Prostate gland (tissue), 2 donors: ENCODE data around the gene NAPA. TPM values are rescaled to one million over a fixed set of nuclear protein-coding genes. Genes with fewer than 3 reads are reported as not detected.

Experiments
- DNase-seq: peaks from one replicate; pipeline ENCODE4 v3.0.0-alpha.2; 2019; ENCODE audit warnings: low spot score
- H3K27ac ChIP-seq, 2 donors: fragments of 200-600 bp; sonication (generic); 2 replicates each; pipeline ENCODE4 v1.5.1; 2017 to 2019
- H3K27me3 ChIP-seq: fragments of 200-600 bp; sonication (generic); replicated peaks from 2 replicates; pipeline ENCODE4 v1.5.1; 2019; ENCODE audit not compliant: insufficient read depth
- H3K36me3 ChIP-seq, 2 donors: fragments of 200-600 bp; sonication (generic); 1 replicate in 1 of 2; 2 replicates in 1 of 2; pipeline versions ENCODE4 v1.5.1 to v1.8.1; 2017 to 2019
- H3K4me1 ChIP-seq: fragments of 200-600 bp; sonication (generic); replicated peaks from 2 replicates; pipeline ENCODE4 v1.5.1; 2019
- H3K4me3 ChIP-seq, 2 donors: fragments of 200-600 bp; sonication (generic); 2 replicates each; pipeline ENCODE4 v1.5.1; 2017 to 2019
- H3K9me3 ChIP-seq: fragments of 200-600 bp; sonication (generic); 2 replicates; pipeline ENCODE4 v1.5.1; 2017
- POLR2A ChIP-seq: fragments of 450-650 bp; IDR thresholded peaks from one replicate; pipeline ENCODE4 v1.6.1; 2016; ENCODE audit warnings: antibody characterized with exemption, mild to moderate bottlenecking
- POLR2AphosphoS5 ChIP-seq: sonication (generic); formaldehyde crosslinking; IDR thresholded peaks from one replicate; pipeline ENCODE4 v1.6.1; 2017; ENCODE audit warnings: antibody characterized with exemption
- WGBS: methylation state at CpG from one replicate; pipeline ENCODE4 v1.1.5; 2018; 5-methylcytosine and 5-hydroxymethylcytosine counted together
- intact Hi-C: fragments of 100-400 bp; cut with DNase I; formaldehyde crosslinking; loops from one replicate; pipeline ENCODE4 v1.14.2; 2022
- total RNA-seq, 2 donors: library from RNA; depleted of rRNA; stranded (reverse); fragments of >200 nt; gene quantifications; one replicate each; pipeline ENCODE4 v1.1.0, GENCODE V29; 2016
- TF ChIP-seq, protein P1 (sequence below), 4 experiments: fragments of 200-600 bp in 2 of 4; fragments of 450-650 bp in 2 of 4; sonication (generic) in 2 of 4; IDR thresholded peaks; 1 replicate in 3 of 4; 2 replicates in 1 of 4; pipeline ENCODE4 v1.5.1; 2016 to 2019; ENCODE audit warnings: antibody characterized with exemption in 4 of 4, mild to moderate bottlenecking in 2 of 4, moderate library complexity in 2 of 4

Gene NAPA
- total RNA-seq, 2 donors from 2014 or later, result 263 to 422 TPM

DNA sequence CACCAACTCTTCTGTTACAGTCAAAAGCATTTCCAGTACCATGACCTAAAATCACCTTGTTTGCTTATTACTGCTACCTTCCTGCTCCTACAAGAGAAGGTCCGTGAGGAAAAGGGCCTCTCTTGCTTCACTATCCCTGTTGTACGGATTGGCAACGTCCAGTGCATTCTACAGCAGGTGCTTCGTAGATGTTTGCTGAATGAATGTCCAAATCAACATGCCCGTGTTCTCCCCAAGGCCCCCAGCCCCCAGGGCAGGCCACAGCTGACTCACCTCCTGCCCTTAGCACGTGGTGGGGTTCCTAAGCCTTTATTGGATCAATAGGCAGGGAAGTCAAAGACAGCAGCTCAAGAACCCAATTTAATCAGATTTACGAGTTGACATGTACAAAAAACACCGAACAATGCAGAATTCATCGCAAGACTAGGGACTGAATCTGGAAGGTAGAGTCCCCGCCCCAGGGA, 5.5 kb upstream of the NAPA start:
- 51% methylated on average over 10 of the region's 10 CpGs for WGBS

DNA sequence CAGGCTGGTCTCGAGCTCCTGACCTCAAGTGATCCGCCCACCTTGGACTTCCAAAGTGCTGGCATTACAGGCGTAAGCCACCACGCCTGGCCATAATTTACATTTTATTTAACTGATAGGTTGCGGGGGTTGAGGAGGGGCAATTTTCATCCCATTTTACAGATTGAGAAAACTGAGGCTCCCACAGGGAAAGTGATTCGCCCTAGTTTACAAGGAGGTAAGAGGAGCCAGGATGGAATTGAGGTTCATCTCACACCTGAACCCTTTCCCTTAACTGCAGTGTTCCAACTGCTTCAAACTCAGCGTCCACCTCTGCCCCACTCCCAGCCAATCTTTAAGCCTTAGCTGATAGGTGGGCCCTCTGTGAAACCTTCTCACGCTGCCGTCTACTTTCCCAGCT, 4.0 kb upstream of the NAPA start:
- no peaks in the 10 kb centered on the region for H3K4me1 ChIP-seq
- no peaks in the 10 kb centered on the region for H3K9me3 ChIP-seq
- WGBS, result 85% methylated on average over 9 of the region's 9 CpGs
- TF ChIP-seq, protein P1, sequence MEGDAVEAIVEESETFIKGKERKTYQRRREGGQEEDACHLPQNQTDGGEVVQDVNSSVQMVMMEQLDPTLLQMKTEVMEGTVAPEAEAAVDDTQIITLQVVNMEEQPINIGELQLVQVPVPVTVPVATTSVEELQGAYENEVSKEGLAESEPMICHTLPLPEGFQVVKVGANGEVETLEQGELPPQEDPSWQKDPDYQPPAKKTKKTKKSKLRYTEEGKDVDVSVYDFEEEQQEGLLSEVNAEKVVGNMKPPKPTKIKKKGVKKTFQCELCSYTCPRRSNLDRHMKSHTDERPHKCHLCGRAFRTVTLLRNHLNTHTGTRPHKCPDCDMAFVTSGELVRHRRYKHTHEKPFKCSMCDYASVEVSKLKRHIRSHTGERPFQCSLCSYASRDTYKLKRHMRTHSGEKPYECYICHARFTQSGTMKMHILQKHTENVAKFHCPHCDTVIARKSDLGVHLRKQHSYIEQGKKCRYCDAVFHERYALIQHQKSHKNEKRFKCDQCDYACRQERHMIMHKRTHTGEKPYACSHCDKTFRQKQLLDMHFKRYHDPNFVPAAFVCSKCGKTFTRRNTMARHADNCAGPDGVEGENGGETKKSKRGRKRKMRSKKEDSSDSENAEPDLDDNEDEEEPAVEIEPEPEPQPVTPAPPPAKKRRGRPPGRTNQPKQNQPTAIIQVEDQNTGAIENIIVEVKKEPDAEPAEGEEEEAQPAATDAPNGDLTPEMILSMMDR (IDR thresholded peaks at IDR 0.05), result no peak
- no peak for TF ChIP-seq POLR2A
- no peak for TF ChIP-seq POLR2AphosphoS5
- no peak overlapping the region for H3K27ac ChIP-seq
- intact Hi-C loops, result loop anchor here (5.0 kb wide), 1 partner anchor 82 kb away; no protein-coding TSS in a partner anchor
- H3K36me3 ChIP-seq, result no peaks in the 10 kb centered on the region
- no peak for DNase-seq
- H3K27me3 ChIP-seq, result no peaks in the 10 kb centered on the region
- H3K4me3 ChIP-seq, result no peak overlapping the region

More for the DNA sequence above, 5.5 kb upstream of the NAPA start:
- TF ChIP-seq POLR2AphosphoS5 (no peak), POLR2A (no peak)
- TF ChIP-seq, protein P1 (IDR thresholded peaks at IDR 0.05), result no peak
- H3K4me1 ChIP-seq, result no peaks in the 10 kb centered on the region
- H3K27me3 ChIP-seq, result no peaks in the 10 kb centered on the region
- H3K4me3 ChIP-seq, result no peak overlapping the region
- H3K9me3 ChIP-seq, result no peaks in the 10 kb centered on the region
- intact Hi-C loops, result no loop called here
- H3K27ac ChIP-seq, result no peak overlapping the region
- H3K36me3 ChIP-seq, result no peaks in the 10 kb centered on the region
- DNase-seq, result no peak

DNA sequence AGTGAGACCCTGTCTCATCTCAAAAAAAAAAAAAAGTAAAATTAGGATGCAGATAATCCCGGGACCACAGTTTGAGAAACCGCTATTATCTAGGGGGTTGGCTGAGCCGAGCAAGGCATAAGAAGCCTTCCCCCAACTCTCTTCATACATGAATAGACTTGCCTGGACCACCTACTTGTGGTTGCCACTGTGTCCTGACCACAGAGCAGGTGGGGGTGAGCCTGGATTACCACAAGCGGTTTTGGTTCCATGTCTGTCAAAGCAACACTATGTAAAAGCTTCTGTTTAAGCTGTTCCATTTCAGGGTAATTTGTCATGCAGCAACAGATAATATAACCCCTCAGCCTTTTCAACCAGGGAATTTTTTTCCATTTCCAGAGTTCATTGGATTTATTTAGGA, 3.3 kb upstream of the NAPA start:
- no peak overlapping the region for H3K4me3 ChIP-seq
- DNase-seq, result no peak
- H3K9me3 ChIP-seq, result no peaks in the 10 kb centered on the region
- WGBS, result 31% methylated on average over 4 of the region's 4 CpGs
- H3K36me3 ChIP-seq, result no peaks in the 10 kb centered on the region
- no peak for TF ChIP-seq POLR2AphosphoS5
- no peak for TF ChIP-seq POLR2A
- TF ChIP-seq, protein P1 (IDR thresholded peaks at IDR 0.05), result no peak
- H3K27ac ChIP-seq, result no peak overlapping the region
- intact Hi-C loops, result loop anchor here (5.0 kb wide), 1 partner anchor 81 kb away; no protein-coding TSS in a partner anchor
- H3K27me3 ChIP-seq, result no peaks in the 10 kb centered on the region
- peaks cover under 1% of the 10 kb centered on the region for H3K4me1 ChIP-seq

DNA sequence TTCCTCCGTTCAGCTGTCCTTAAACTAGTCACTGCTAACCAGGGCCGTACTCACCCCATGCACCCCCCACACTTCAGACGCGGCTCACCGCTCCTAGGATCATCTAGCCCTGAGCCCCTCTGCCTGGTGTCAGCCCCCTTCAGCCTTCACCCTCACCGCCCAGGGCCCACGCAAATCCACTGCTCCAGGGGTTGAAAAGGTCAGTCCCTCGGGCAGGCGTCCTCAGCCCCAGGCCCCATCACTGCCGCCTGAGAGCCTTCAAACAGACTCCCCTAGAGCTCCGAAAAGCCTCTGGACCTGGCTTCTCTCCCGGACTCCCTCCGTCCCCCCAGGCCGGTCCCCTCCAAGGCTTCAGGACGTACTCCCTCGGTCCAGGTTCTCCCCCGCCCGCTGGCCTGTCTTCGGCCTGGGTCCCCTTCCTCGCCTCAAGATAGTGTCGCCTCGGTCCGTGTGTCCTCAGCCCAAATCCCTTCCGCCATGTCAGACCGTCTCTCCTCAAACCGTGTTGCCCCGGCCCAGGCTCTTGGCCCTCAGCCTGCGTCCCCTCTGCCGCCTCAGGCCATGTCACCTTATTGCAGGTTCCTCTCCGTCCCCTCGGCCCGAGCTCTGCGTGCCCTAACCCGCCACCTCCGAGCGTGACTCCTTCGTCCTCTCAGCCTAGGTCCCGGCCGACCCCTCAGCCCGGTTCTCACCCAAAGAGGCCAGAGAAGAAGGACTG, 553 bp downstream of the NAPA start:
- H3K27me3 ChIP-seq, result no peaks in the 10 kb centered on the region
- 2% methylated on average over 40 of the region's 40 CpGs for WGBS
- peaks cover 30% of the 10 kb centered on the region for H3K4me1 ChIP-seq
- no peak for DNase-seq
- peak overlapping the region; percentile 97 to 98 for H3K27ac ChIP-seq
- H3K9me3 ChIP-seq, result no peaks in the 10 kb centered on the region
- H3K36me3 ChIP-seq, result no peaks in the 10 kb centered on the region
- peak overlapping the region; percentile 78 to 97 for H3K4me3 ChIP-seq
- TF ChIP-seq POLR2AphosphoS5 (no peak), POLR2A (no peak)
- TF ChIP-seq, protein P1 (IDR thresholded peaks at IDR 0.05), result no peak
- intact Hi-C loops, result loop anchor here (5.0 kb wide), 1 partner anchor 183 kb away; no protein-coding TSS in a partner anchor

DNA sequence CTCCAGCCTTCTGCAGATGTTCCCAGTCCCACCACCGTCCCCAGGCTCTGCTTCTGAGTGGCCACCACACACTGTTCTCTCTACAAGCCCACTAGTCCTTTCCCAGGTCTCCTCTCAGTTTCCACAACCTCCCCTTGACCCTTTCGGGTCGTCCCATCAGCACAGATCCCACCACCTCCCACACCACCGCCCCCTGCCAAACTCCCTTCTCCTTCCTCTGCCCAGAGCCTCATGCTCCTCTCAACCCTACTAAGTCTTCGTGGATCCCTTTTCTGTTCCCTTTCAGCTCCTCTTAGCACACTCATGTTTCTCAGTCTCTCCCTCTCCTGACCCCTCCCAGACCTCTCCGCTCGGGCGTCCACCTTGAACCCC, 1.9 kb downstream of the NAPA start:
- peak overlapping the region; percentile 97 to 98 for H3K27ac ChIP-seq
- DNase-seq, result no peak
- H3K4me1 ChIP-seq, result peaks cover 42% of the 10 kb centered on the region
- no peaks in the 10 kb centered on the region for H3K9me3 ChIP-seq
- WGBS, result 38% methylated on average over 8 of the region's 8 CpGs
- peak overlapping the region; percentile 78 to 97 for H3K4me3 ChIP-seq
- TF ChIP-seq POLR2AphosphoS5 (no peak), POLR2A (no peak)
- TF ChIP-seq, protein P1 (IDR thresholded peaks at IDR 0.05), result no peak
- no peaks in the 10 kb centered on the region for H3K36me3 ChIP-seq
- intact Hi-C loops, result loop anchor here (5.0 kb wide), 1 partner anchor 184 kb away; no protein-coding TSS in a partner anchor
- no peaks in the 10 kb centered on the region for H3K27me3 ChIP-seq
